WI38 (cell line): Measurements from ENCODE around the gene PKIB.
"Not testable (repeated sequence)": the region's sequence is repeated elsewhere in the genome, so short reads cannot be mapped to it uniquely, and the experiment has no call there.

Experiments used
- H3K4me3 ChIP-seq: 2 replicates; pipeline ENCODE4 v1.5.1; 2011; ENCODE audit warnings: low read depth, mild to moderate bottlenecking, control low read depth, low read length
- TF ChIP-seq, protein P1 (sequence below): IDR thresholded peaks from 2 replicates; pipeline ENCODE4 v1.5.1; 2012; ENCODE audit warnings: low read depth, mild to moderate bottlenecking, control low read depth, low read length

Gene PKIB

DNA sequence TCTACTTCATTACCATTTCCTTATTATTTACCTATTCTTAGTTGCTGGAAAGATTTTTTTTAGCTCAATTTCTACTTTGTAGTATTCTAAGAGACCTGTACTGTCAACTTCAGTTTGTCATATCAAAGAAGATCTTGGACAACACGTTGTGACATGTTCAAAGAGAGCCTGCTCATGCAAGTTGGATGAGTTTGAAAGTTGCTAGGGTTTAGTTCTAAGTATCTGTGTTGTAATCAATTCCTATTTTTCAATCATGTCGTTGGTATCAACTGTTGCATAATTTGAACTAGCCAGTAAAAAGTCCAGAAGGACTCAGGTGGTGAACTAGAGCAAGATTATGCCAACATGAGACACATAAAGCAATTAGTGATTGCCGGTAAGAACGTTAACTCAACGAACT, 30.2 kb downstream of the PKIB start:
- TF ChIP-seq, protein P1, sequence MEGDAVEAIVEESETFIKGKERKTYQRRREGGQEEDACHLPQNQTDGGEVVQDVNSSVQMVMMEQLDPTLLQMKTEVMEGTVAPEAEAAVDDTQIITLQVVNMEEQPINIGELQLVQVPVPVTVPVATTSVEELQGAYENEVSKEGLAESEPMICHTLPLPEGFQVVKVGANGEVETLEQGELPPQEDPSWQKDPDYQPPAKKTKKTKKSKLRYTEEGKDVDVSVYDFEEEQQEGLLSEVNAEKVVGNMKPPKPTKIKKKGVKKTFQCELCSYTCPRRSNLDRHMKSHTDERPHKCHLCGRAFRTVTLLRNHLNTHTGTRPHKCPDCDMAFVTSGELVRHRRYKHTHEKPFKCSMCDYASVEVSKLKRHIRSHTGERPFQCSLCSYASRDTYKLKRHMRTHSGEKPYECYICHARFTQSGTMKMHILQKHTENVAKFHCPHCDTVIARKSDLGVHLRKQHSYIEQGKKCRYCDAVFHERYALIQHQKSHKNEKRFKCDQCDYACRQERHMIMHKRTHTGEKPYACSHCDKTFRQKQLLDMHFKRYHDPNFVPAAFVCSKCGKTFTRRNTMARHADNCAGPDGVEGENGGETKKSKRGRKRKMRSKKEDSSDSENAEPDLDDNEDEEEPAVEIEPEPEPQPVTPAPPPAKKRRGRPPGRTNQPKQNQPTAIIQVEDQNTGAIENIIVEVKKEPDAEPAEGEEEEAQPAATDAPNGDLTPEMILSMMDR = no peak
- no peak overlapping the region for H3K4me3 ChIP-seq

DNA sequence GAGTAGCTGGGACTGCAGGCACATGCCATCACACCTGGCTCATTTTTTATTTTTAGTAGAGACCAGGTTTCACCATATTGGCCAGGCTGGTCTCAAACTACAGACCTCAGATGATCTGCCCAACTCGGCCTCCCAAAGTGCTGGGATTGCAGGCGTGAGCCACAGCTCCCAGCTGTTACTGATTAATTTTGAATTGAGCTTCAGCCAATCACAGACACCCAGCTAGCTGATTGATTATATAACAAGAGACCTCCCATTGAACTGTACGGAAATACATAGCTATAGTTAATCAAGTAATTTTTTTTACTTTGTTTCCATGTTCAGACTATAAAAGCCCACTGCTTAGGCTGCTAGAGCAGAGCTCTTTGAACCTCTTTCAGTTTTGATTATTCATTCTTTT, 31.6 kb downstream of the PKIB start:
- TF ChIP-seq, protein P1 = no peak
- H3K4me3 ChIP-seq = no peak overlapping the region

DNA sequence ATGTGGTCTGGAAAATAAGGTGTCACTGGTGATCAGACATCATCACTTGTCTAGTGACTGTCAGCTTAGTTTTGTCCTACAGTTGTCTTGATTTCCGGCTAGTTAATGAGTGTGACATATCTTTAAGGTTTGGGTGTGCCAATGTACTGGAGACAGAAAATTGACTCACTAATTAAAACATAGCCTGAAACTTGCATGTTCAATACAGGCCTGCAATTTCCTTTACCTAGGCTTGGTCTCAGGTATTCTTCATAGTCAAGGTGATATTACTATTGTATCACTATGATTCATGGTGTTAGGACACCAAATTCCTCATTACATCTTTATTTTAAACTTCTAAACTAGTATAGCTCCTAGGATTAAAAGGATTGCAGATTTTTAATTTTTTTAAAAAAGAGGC, 32.4 kb downstream of the PKIB start:
- not testable (repeated sequence) for H3K4me3 ChIP-seq

DNA sequence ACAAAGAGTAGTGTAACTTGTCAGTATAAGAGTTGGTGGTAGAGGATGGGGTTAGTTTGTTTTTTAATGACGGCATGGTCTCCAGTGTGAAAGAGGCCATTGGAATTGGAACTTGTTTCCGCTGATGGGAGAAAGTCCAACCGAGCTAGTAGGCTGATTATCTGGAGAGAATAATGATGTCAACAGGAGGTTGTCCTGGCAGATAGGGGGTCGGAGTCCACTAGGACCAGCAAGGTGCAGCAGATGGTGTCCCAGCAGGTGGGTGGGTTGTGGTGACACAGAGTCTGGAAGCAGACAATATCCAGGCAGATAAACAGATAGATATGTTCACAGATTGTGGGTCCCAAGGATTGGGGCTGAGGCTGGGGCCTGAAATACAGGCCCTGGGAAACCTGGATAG, 35.1 kb downstream of the PKIB start:
- H3K4me3 ChIP-seq = no peak overlapping the region
- TF ChIP-seq, protein P1 = no peak

DNA sequence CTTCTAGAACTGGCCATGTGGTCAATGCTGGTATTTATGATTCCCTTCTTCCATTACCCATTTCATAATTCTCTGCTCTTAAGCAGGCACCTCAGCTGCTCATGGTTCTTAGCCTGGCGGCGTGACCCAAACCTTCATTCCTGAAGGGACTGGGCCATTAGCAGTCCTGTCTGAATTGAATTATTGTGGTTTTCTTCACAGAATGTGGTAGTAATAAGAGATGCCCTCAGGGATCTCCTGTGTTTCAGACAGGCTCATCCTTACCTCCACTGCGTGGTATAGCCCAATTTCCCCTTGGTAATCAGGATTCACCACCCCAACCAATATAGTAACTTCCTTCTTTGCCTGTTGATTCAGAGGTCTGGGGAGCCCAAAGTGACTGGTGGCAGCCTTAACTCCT, 37.6 kb downstream of the PKIB start:
- no peak overlapping the region for H3K4me3 ChIP-seq
- TF ChIP-seq, protein P1 = no peak

DNA sequence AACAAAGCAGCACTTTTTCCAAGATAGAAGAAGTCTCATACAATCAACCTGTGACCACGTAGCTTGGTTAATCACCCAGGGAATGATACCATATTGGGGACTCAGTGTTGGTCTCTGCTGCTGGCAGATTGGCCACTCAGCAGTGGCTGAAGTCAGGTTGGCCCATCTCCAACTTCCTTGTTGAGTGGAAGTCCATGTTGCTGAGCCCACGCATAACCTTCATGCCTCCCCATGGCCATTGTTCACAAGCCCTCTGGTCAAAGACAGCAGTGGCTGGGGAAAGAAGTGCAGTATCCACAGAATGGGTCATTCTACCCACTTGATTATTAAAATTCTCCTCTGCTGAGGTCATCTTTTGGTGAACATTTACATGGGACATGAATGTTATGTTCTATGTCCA, 38.5 kb downstream of the PKIB start:
- TF ChIP-seq, protein P1 = no peak
- no peak overlapping the region for H3K4me3 ChIP-seq

DNA sequence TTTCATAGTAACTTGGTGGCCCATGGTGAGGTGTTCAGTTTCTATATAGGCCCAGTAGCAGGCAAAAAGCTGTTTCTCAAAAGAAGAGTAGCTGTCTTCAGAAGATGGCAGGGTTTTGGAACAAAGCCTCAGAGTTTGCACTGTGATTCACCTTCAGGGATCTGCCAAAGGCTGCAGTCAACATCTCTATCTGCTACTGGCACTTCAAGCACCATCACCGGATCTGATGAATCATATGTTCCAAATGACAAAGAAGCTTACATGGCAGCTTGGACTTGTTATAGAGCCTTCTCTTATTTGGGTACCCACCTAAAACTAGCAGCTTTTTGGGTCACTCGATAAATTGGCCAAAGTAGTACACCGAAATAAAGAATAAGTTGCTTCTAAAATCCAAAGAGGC, 39.5 kb downstream of the PKIB start:
- TF ChIP-seq, protein P1 = no peak
- no peak overlapping the region for H3K4me3 ChIP-seq

DNA sequence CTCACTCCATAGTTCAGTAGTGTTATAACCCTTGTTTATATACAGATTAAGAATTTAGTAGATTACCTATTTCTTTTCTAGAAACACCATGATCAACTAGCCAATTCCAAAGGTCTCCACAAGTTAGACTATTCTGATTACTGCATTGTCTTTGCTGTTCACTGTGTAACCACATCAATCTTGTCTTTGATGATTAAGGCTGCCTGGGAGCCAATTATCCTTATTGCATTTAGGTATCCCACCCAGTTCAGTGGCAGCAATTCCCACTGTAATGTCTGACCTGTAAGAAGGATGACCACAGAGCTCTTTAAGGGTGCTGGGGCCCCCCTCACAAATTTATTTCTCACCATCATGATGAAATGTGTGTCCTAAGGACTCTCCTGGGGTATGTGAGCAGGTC, 40.2 kb downstream of the PKIB start:
- TF ChIP-seq, protein P1 = no peak
- no peak overlapping the region for H3K4me3 ChIP-seq
